ENCODE measurements around the gene ARG1.
"Not testable (repeated sequence)": the region's sequence is repeated elsewhere in the genome, so short reads cannot be mapped to it uniquely, and the experiment has no call there.

ARG1 gene

GRCh38 chr6:131572686-131573415 is at the start of gene ARG1:
Gene ARG1 (plus strand): TSS chr6:131573226. CDS start chr6:131573283, 57 bp downstream.
- no peak for DNase-seq

DNA sequence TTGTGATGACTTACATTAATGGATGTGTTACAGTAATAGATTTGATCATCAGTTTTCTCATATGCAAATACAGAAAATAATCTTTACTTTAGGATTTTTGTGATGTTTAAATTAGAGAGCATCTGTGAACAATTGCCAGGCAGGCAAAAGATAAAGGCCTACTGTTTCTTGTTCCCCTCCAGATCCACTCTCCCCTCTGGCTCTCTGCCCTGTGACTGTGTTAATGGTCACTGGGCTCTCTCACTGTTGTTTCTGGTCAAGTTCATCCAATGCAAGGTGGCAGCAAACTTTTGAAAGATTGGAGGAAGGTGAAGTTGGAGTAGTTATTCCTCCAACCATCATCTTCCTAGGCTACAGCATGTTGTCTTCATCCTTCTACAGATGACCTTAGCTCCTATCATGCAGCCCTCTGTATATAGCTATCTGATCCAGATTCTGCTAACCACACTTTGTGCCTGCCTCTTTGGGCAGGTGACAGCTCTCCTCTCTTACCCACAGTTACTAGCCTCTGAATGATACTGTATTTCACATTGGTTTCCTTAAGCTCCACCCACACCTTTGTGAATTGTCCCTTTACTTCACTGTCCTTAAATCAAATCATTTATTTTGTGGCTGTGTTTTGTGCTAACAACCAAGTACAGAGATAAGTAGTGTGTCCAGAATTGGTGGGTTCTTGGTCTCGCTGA is 48.9 kb upstream of the ARG1 start:
- no peak for DNase-seq

DNA sequence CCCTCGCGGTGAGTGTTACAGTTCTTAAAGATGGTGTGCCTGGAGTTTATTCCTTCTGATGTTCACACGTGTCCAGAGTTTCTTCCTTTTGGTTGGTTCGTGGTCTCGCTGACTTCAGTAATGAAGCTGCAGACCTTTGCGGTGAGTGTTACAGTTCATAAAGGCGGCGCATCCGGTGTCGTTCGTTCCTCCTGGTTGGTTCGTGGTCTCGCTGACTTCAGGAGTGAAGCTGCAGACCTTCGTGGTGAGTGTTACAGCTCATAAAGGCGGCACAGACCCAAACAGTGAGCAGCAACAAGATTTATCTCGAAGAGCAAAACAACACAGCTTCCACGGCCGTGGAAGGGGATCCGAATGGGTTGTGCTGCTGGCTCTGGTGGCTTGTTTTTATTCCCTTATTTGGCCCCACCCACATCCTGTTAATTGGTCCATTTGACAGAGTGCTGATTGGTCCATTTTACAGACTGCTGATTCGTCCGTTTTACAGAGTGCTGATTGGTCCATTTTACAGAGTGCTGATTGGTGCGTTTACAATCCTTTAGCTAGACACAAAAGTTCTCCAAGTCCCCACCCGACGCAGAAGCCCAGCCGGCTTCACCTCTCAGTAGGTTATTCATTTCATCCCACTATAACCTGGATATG is 48.2 kb upstream of the ARG1 start:
- peak; percentile 14 for DNase-seq

DNA sequence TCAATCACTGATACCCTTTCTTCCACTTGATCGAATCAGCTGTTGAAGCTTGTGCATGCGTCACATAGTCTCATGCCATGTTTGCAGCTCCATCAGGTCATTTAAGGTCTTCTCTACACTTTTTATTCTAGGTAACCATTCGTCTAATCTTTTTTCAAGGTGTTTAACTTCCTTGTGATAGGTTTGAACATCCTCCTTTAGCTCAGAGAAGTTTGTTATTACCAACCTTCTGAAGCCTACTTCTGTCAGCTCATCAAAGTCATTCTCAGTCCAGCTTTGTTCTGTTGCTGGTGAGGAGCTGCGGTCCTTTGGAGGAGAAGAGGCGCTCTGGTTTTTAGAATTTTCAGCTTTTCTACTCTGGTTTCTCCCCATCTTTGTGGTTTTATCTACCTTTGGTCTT is 42.1 kb upstream of the ARG1 start:
- not testable (repeated sequence) for DNase-seq

GRCh38 chr6:131531681-131532080 is 41.3 kb upstream of the ARG1 start:
- DNase-seq, result not testable (repeated sequence)

DNA sequence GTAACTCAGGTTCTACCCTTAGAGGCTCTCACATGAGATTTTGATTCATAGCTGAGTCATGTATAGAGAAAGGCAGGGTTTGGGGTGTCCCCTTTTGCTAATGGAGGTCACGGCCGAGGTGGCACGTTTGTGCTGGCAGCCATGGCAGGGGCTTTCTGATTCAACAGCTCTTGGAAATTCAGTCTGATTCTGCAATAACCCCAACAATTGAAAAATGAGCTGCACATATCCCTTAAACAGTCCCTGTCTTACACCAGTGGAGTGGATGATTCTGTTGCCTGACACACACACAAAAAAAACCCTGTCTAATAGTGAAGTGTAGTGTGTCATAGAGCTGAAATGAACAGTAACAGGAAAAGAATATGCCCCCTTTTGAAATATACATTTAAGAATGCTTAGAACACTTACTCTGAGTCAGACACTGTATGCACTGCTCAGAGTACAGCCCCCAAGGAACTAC is 40.4 kb upstream of the ARG1 start:
- peak; percentile 63 for DNase-seq

GRCh38 chr6:131538615-131539014 is 34.4 kb upstream of the ARG1 start:
- DNase-seq, result not testable (repeated sequence)

DNA sequence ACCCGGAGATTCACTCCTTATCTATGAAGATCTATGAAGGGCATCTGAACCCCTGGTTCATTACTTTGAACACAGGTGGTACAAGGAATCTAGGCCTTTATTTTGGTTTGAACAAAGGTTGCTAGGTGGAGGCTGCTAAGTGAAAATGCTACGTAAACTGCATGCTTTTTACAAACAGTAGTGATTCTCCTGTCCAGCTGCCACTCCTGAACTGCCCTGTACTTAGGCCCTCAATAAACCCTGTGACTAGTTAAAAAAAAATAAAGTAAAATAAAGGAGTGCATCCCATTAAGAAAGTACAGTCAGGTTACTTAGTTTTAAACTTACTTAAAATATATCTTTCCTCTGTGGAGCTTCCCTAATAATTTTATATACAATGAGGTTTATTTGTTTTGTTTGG is 27.7 kb upstream of the ARG1 start:
- DNase-seq, result no peak

- DNase-seq, result no peak
Observed at GRCh38 chr6:131547488-131547887, 25.5 kb upstream of the ARG1 start.

GRCh38 chr6:131548441-131548840 is 24.6 kb upstream of the ARG1 start:
- DNase-seq, result no peak

DNA sequence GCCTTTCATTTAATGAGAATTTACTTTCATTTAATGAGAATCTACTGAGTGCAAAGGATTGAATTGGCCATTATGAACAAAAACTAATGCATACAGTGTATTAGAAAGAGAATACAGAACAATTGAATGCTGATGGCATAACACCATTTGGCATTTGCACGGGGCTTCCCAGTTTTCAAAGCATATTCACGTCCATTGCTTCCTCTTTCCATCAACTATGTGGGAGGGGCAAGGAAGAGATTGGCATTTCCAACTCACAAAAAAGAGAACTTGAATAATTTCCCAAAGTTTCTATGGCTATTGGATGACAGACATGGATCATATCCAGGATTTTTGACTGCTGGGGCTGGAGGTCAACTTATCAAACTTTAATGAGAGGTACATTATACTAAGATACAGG is 23.2 kb upstream of the ARG1 start:
- DNase-seq, result no peak

DNA sequence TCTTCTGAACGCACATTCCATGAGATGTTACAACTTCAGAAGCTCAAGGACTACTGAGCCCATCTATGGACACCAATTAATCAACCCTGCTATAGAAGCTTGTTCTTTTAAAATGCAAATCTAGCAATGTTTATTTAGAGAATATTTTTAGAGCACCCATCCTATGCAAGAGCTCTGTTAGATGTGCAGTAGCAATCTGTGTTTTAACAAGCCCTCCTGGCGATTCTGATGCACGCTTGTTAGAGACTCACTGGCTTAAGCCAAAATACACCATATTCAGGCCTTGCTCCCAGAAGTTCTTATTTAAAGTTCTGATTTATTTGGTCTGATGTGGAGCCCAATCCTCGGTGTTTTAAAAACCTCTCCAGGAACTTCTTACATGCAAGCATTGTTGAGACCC is 21.1 kb upstream of the ARG1 start:
- no peak for DNase-seq

DNA sequence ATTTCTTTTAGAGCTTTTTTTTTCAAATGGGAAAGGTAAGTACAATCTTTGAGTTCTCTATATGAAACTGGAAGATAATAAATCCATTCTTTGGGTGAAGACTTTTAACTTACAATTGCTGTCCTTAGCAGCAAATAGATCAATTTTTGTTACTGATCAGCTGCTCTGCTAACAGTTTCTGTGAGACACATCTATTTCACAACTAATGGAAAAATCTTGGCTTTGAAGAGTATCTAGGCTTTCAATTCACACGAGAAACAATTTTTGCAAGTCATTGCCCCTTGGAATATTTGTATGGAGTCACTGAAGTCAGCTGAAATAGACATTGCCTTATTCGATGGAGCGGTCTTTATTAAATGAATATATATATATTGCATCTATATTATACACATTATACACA is 20.5 kb upstream of the ARG1 start:
- DNase-seq, result no peak

- DNase-seq, result no peak
Observed at GRCh38 chr6:131555992-131556391, 17.0 kb upstream of the ARG1 start.

DNA sequence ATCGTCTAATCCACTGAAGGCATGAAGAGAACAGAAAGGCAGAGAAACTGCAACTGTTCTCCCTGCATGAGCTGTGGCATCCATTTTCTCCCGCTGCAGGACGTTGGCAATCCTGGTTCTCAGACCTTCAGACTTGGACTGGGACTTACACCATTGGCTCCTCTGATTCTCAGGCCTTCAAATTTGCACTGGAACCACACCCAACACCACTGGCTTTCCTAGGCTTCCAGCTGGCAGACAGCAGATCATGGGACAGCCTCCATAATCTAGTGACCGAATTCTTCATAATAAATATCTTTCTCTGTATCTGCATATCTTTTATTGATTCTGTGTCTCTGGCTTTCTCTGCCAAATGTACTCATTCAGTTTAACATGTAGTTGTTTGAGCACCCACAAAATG is 14.1 kb upstream of the ARG1 start:
- DNase-seq, result no peak

DNA sequence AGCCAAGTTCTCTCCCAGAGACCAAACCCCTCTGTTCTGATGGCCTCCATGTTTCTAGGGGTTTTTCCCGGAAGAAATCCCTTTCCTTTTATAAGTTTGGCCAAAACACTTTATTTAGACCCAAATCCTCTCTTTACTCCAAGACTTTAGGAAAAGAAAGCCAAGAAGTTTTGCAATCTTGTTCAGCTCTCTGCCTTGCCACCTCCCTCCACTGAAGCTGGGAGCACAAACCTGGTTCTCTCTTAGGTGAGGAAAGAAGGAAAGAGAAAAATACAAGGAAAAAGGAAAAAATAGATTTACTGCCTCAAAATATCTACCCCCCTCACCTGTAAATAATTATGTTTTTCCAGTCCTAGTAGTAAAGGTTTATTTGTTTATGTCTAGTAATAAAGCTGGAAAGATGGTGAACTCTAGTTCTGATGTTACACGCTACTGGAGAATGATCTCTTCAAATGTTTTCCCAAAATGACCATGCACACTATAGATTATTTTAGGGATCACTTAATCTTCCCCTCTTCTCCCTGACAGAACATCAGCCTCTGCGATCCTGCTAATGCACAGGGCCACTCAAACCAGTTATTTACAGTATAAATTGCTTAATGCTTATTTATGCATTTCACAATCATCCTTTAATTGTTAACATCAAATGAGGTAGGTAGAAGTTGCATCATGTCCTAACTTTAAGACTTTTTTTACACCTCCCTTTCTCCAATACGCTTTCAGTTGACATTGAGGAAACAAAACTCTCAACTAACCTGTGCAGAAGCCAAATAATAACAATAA is 10.9 kb upstream of the ARG1 start:
- no peak for DNase-seq

- no peak for DNase-seq
Observed at GRCh38 chr6:131565056-131565455, 8.0 kb upstream of the ARG1 start.

DNA sequence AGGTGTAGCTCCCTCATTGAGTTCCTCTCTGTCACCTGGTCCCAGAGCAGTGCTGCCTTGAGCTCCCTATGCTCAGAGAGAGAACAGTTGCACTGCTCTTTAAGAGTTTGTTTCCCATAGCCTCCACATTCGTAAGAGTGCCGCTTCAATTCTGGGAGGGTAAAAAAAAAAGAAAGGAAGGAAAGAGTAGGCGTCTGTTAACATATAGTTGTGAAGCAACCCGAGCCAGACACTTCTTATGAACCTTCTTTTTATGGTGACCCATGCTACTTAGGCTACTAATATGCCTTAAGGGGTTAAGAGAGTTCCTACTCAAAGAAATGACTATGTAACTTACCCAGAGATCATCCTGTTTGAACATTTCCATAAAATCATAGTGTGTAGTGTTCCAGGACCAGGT is 4.3 kb upstream of the ARG1 start:
- DNase-seq, result no peak

- DNase-seq, result no peak
Observed at GRCh38 chr6:131574133-131574532, 1.1 kb downstream of the ARG1 start.

- no peak for DNase-seq
Observed at GRCh38 chr6:131574686-131575085, 1.7 kb downstream of the ARG1 start.

- no peak for DNase-seq
Observed at GRCh38 chr6:131575834-131576478, 2.9 kb downstream of the ARG1 start.

GRCh38 chr6:131581523-131581922 is 8.5 kb downstream of the ARG1 start:
- no peak for DNase-seq

DNA sequence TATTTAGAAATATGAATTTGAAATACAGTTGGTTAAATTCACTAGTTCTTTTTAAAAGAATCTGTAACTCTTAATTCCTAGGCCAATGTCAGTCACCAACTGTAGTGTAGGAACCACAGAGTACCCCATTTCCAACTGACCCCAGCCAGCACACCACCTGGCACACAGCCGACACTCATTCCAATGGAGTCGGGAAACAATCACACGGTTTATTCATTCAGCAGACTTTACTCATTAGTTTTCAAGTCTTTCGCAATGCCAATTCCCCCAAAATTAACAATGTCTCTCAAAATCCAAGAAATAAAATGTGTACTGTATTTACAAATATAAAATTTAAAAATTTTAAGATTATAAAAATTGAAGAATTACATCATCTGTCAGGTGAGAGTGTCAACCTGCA is 13.5 kb downstream of the ARG1 start:
- no peak for DNase-seq

Data from stimulated activated CD4-positive, alpha-beta T cell treated with anti-CD3 and anti-CD28 coated beads, Interleukin-4, amount 100 ng/mL, for 24 hours (primary cell).